Activated T-helper 9 cell treated with anti-CD3 and anti-CD28 coated beads, Interleukin-2, amount 50 U/mL, for 16 hours (primary cell): Measurements from ENCODE around the gene TBC1D22A.

Experiments
- DNase-seq: peaks from one replicate; pipeline ENCODE4 v3.0.0-alpha.2; 2020; ENCODE audit warnings: low read depth

Gene TBC1D22A

DNA sequence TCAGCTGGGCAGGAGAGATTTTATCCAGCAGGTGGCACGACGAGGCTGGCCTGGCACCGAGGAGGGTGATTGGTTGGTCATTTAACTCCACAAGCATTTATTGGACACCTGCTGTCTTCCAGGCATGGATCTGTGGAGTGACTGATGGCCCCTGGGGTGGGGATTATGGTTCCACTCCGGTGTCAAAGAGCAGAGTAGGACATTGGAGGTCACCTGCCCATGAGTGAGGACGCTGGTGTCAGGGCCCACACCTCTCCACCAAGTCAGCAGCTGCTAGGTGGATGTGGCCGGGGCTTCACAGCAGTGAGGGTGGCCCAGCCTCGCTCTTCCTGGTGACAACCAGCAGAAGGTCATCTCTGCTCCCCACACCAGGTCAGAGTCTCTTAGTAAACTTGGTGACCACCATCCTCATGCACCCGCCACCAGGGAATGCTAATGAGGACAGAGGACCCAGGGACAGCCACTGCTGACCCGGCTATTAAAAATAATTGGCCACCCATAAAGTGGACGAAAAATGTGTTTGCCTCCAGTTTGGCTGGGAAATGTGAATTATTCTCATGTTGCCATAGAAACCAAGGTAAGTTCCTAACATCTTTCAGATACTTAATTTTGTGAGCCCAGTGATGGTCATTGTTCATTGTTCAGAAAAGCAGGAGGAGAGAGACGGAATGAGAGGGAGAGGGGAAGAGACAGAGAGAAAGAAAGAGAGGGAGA lies 428.7 kb downstream of the TBC1D22A start:
- DNase-seq, result no peak

DNA sequence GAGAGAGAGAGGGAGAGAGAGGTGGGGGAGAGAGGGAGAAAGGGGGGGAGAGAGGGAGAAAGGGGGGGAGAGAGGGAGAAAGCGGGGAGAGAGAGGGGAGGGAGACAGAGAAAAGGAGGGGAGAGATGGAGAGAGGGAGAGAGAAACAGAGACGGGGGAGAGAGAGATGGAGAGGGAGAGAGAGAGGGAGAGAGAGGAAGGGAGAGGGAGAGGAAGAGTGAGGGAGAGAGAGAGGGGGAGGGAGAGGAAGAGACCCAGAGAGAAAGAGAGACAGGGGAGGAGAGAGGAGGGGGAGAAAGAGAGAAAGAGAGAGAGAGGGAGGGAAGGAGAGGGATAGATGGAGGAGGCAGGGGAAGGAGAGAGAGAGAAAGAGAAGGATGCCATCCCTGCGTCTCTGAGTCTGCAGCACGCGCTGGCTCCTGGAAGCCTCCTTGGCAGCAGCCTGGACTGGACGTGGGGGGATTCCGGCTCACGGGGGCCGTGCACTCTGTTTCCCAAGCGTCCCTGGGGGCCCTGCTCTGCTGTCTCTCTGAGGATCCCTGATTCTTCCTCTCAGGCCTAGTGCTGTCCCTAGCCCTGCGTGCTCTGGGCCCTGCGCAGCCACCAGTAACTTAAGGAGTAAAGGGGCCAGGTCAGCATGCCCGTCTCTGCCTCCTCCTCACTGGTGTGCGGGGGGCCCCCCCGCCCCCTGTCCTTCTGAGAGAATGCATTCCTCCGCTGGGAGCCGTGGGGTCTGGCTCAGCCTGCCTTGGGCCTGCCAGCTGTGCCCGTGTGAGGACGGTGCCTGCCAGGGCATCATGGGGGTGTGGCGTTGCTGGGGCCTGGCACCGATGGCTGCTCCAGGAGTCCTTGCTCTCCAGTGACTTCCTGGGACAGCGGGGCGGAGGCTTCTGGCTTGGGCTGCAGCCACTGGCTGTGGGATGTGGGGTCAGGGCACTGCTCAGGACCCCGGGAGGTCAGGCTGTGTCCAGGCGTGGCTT lies 429.5 kb downstream of the TBC1D22A start:
- DNase-seq, result no peak

GRCh38 chr22:47192651-47193437 lies 430.4 kb downstream of the TBC1D22A start:
- DNase-seq, result no peak

DNA sequence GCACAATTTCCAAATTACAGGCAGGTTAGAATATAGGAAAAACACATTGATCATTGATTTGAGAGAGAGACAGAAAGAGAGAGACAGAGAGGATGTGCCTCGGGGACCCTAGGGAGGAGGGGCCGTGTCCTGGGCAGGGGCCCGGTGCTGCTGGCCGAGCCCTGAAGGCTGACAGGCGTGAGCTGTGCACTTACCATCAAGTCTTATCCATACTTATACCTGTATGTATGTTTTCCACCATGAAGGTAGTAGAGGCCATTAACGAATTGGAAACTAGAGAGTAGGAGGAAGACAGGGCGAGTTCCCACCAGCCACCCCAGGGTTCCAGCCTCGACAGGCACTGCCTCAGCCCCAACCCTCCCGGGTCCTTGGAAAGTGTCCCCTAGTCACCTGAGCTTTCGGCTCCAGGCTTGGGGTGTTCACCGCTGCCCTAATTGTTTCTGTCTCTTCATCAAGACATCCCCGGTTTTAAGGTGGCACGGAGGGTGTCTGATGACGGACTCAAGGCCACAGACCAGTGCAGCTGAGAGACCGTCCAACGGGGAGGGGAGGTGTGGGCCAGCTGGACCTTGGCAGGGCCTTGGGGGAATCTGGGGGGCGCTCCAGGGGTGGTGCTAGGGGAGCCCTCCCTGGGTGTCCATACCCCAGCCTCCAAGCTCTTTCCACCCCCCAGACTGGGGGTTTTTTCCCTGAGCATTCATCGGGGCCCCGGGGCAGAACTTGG lies 431.3 kb downstream of the TBC1D22A start:
- no peak for DNase-seq

DNA sequence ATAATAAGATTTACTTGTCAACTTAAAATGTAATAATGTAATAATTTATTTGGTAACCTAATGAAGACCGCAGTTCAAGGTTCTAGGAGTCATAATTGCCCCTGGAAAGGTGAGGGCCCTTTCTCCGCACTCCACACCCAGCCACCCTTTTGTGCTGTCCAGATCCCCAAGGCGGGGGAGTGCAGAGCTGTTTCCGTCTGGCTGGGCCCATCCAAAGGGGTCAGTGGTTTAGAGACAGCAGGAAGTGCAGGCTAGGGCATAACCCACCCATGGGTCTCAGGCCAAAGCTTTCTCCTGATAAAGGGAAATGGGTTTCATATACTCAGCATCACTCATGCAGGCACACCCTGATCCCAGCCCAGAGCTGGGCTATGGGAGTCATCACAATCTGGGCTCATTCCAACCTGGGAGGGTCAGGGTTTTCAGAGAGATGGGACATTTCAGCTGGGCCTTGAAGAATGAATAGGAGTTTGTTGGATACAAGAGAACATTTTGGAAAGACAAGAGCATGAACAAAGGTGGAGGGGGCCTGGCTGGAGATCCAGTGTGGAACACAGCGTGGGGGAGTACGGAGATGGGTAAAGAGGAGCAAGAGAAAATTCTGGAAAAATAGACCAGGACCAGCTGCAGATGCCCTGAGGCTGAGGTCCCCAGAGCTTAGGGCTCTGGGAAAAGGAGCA lies 432.2 kb downstream of the TBC1D22A start:
- no peak for DNase-seq

- no peak for DNase-seq
Observed at GRCh38 chr22:47195156-47195483, 432.7 kb downstream of the TBC1D22A start.

GRCh38 chr22:47195484-47196165 lies 433.2 kb downstream of the TBC1D22A start:
- no peak for DNase-seq

DNA sequence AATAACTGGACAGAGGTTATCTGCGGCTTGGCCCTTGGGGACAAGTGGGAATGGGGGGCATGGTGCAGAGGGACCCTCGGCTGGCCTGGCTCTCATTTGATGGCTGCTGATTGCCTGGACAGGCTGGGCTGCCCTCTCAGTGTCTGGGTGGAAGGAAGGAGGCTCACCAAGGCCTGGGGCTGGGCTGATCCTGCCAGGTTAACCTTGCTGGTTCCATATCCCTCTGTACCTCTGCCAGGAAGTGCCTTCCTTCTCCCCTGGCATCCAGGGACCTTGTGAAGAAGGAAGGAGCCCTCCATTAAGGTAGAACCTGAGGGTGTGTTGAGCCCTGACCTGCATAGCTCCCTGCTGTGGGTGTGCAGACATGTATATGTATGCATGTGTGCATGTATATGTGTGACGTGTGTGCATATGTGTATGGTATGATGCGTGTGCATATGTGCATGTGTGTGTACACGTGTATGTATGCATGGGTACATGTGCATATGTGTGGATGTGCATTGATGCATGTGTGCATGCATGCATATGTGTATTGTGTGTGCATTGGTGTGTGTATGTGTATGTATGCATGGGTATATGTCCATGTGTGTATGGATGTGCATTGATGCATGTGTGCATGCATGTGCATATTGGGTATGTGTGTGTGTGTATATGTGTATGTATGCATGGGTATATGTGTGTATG lies 433.9 kb downstream of the TBC1D22A start:
- no peak for DNase-seq

- DNase-seq, result no peak
Observed at GRCh38 chr22:47196881-47197772, 434.7 kb downstream of the TBC1D22A start.

DNA sequence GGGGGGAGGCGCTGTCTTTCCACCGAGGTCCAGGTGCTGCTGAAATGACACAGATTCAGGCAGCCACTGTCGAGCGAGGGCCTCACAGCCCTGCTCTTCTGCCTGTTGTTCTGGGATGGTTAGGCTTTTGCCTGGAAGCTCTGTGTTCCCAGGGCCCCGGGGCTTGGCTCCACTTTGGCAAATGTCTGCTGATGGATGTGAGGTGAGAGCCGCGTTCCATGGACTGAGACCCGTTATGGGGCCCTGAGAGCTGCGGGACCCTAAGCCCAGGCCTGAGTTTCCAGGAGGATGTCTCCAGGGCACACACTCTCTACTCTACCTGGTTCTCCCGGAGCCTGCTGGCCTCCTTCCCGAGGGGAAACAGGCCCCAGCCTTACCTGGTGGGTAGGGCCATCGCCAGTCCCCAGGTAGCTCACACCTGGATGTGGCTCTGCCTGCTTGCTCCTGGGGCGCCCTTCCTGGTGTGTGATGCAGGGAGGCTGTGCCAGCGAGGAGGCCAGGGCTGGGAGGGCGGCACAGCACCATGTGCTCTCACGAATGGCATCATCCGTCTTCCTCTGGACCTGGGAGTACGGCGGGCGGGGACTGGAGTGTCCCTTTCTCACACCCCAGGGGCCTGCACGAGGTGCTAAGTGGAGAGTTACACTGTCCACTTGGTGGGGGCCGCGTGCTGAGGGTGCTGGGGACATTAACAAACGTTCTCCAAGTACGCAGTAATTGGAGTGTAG lies 435.5 kb downstream of the TBC1D22A start:
- DNase-seq, result no peak

DNA sequence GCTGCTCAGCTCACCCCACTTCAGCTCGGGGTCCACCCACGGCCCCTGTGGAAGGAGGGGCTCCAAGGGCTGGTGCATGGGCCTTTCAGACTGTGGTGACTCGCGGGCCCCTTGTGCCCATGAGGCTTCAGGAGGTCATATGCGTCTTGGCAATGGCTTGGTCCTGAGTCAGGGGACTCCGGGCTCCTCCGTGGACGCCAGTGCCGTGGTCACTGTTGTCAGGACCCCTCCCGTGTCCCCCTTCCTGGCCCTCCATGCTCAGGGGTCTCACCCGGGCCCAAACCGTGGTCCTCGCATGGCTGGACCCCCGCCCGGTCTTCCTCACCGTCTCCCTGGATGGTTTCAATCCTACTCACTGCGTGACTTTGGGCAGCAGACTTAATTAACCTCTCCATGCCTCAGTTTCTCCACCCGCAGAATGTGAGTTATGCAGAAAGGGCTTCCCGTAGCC lies 436.4 kb downstream of the TBC1D22A start:
- no peak for DNase-seq

- DNase-seq, result no peak
Observed at GRCh38 chr22:47199261-47199978, 437.0 kb downstream of the TBC1D22A start.

DNA sequence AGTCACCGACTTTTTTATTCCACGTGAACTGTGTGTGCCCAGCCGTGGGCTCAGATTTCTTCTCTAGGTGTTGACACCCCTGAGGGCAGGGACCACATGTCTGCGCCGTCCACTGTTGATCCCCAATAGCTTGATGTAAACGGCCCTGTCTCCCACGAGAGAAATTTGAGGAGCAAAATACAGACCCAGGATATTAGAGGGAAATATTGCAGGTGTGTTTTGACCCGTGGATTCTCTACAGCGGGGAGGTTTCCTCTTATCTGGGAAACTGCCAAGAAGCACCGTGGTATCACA lies 437.5 kb downstream of the TBC1D22A start:
- DNase-seq, result no peak

- DNase-seq, result no peak
Observed at GRCh38 chr22:47200273-47201051, 438.0 kb downstream of the TBC1D22A start.

GRCh38 chr22:47201186-47201995 lies 438.9 kb downstream of the TBC1D22A start:
- no peak for DNase-seq
